Epithelial cell of esophagus (primary cell): ENCODE results near the gene FRYL.

Experiments
- DNase-seq: peaks from one replicate; pipeline ENCODE4 v3.0.0; 2010; ENCODE audit warnings: low read depth
- H3K4me3 ChIP-seq: 2 replicates; pipeline ENCODE4 v1.5.1; 2011; ENCODE audit warnings: mild to moderate bottlenecking, low read length, control low read depth
- TF ChIP-seq, protein P1 (sequence below): IDR thresholded peaks from 2 replicates; pipeline ENCODE4 v1.5.1; 2011; ENCODE audit warnings: low read depth, mild to moderate bottlenecking, low read length, control low read depth, inconsistent platforms; ENCODE audit not compliant: insufficient read depth; ENCODE audit errors: missing control alignments

The FRYL gene

DNA sequence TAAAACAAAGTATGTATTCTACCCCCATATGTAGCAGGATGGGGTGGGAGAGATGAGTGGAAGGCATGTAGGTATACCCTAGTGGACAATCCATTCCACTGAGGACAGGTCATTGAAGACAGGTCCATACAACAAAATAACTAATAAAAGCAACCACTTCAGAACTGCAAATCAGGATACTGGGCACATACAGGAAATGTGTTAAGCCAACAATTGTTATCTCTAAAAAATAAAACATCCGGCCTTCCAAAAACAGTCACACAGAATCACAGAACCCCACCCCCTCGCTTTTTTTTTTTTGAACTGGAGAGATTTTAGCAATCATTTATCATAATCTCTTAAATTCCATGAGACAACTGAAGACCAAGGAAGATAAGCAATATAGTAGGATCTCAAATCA is 112.9 kb downstream of the FRYL start:
- TF ChIP-seq, protein P1, sequence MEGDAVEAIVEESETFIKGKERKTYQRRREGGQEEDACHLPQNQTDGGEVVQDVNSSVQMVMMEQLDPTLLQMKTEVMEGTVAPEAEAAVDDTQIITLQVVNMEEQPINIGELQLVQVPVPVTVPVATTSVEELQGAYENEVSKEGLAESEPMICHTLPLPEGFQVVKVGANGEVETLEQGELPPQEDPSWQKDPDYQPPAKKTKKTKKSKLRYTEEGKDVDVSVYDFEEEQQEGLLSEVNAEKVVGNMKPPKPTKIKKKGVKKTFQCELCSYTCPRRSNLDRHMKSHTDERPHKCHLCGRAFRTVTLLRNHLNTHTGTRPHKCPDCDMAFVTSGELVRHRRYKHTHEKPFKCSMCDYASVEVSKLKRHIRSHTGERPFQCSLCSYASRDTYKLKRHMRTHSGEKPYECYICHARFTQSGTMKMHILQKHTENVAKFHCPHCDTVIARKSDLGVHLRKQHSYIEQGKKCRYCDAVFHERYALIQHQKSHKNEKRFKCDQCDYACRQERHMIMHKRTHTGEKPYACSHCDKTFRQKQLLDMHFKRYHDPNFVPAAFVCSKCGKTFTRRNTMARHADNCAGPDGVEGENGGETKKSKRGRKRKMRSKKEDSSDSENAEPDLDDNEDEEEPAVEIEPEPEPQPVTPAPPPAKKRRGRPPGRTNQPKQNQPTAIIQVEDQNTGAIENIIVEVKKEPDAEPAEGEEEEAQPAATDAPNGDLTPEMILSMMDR, result no peak
- no peak for DNase-seq
- H3K4me3 ChIP-seq, result no peak overlapping the region

DNA sequence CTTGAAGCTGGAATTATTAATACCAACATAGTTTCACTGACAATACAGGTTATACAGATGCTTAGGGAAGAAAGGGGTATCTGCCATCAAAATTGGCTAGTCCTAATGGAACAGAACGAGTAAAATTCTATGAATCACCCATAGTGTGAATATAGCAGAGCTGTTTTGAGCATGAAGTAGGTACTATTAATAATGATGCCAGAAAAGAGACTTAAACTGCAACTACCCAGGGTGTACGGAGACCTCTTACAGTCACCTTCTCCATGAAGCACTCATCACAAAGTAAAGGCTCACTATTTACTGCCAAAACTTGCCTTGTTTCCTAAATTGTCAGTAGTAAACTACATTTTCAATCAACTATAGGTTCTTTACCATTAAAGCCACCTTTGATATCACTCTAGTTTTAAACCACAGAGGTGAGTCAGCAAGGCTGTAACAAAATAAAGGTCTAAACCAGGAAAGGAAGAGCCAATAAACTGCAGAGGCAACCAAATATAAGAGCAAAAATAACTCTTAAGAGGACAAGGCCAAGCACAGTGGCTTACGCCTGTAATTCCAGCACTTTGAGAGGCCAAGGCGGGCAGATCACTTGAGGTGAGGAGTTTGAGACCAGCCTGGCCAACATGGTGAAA is 114.4 kb downstream of the FRYL start:
- TF ChIP-seq, protein P1, result no peak
- DNase-seq, result peak; percentile 55
- H3K4me3 ChIP-seq, result no peak overlapping the region

DNA sequence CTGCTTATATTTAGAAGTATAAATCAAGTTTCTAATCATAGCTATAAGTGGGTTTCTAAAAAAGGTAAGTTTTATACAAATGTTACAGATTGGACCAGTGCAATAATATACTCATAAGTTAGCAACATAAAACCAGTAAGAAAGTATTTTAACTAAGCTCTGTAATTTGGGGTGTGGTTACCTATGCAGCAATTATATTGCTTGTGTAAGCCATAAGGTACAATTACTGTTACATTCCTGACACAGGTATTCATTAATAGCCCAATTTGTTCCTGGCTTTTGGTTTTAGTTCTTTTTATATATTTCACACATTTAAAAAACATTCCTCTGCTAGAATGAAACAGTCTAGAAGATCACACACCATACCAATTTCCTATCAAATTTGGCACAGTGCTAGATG is 115.1 kb downstream of the FRYL start:
- DNase-seq, result peak; percentile 54
- H3K4me3 ChIP-seq, result no peak overlapping the region
- TF ChIP-seq, protein P1, result no peak

DNA sequence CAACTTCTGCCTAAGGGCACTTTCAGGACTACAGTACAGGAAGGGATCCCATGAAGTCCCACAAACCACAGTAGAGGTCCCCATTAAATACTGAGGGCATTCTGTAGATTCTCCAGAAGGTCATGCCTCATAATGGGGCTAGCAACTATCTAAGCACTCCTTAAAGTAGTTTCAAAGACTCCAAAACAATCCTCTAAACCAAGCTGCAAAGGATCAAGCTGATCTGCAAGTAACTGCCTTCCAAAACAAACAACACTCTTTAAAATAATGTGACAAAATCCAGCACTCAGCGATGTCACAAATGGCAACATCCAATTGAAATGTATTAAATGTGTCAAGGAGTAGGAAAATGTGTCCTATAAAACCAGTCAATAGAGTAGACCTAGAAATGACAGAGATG is 118.7 kb downstream of the FRYL start:
- DNase-seq, result no peak
- H3K4me3 ChIP-seq, result no peak overlapping the region
- TF ChIP-seq, protein P1, result no peak

DNA sequence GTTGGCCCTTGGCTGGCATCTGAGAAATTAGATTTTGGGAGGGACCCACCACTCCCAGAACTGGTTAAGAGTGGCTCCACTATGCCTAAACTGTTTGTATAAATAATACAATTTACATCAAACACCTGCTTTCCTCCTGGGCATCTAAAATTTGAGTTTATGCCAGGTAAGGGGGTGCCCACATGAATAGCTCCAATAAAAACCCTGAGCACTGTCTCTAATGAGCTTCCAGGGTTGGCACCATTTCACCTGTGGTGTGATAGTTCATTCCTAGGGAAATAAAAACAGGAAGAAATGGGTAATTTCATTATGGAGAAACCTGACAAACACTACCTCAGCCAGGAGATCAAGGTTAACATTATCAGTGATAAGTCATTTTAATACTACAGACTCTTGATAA is 119.7 kb downstream of the FRYL start:
- TF ChIP-seq, protein P1, result no peak
- H3K4me3 ChIP-seq, result no peak overlapping the region
- DNase-seq, result no peak

DNA sequence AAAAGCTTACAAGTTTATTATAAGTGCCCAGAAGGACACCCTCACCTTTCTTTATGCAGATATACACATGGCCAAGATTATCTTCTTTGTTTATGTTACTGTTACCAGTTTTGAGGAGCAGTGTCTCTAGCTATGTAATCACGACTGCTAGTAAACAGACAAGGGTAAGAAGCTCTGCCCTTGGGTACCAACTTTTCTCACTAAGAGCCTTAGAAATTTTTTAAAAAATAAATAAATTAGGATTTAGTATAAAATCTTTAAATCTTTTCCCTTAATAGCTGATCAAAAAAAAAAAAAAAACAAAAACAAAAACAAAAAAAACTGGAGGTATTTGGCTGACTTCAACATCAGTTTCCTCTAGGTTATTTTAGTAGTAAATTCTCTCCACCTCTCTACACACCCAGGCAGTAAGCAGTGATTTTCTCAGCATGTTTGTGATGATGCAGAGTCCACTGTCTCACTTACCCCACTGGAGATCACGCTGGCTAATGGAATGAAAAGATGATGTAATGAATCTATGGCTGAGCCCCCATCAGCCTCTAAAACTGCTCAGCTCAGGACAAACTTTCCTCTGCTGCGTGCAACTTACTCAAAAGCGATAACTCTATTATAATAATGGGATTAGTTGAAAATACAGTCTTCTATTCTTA is 125.9 kb downstream of the FRYL start:
- no peak overlapping the region for H3K4me3 ChIP-seq
- TF ChIP-seq, protein P1, result no peak

More for the DNA sequence above, 125.9 kb downstream of the FRYL start:
- no peak for DNase-seq
